Heart left ventricle (tissue), 16 donors: ENCODE measurements around the gene PNN. TPM values are rescaled to one million over a fixed set of nuclear protein-coding genes. Genes with fewer than 3 reads are reported as not detected.

Experiments
- ATAC-seq, 4 donors: fragments of 200-7000 bp; cut with Tn5 transposase; one replicate each; pipeline ENCODE4 v1.9.1; 2020 to 2022; ENCODE audit warnings: moderate library complexity in 4 of 4, mild to moderate bottlenecking in 3 of 4, moderate number of reproducible peaks in 1 of 4
- DNase-seq, 5 donors: peaks; one replicate each; pipeline ENCODE4 v3.0.0-alpha.2; 2020
- H3K27ac ChIP-seq, 12 donors: fragments of 200-600 bp; sonication (generic) in 4 of 12; one replicate each; pipeline versions ENCODE4 v1.5.0 to v1.8.0; 2016 to 2022; ENCODE audit warnings: mild to moderate bottlenecking in 2 of 12
- H3K27me3 ChIP-seq, 9 donors: fragments of 200-600 bp; sonication (generic) in 2 of 9; one replicate each; pipeline versions ENCODE4 v1.5.1 to v1.8.0; 2016 to 2022; ENCODE audit warnings: mild to moderate bottlenecking in 3 of 9
- H3K36me3 ChIP-seq, 9 donors: fragments of 200-600 bp; sonication (generic) in 2 of 9; one replicate each; pipeline versions ENCODE4 v1.5.0 to v1.8.0; 2018 to 2022; ENCODE audit warnings: mild to moderate bottlenecking in 2 of 9
- H3K4me1 ChIP-seq, 12 donors: fragments of 200-600 bp; sonication (generic) in 4 of 12; one replicate each; pipeline versions ENCODE4 v1.5.0 to v1.8.0; 2016 to 2022; ENCODE audit warnings: mild to moderate bottlenecking in 3 of 12
- H3K4me3 ChIP-seq, 12 donors: fragments of 200-600 bp; sonication (generic) in 4 of 12; one replicate each; pipeline versions ENCODE4 v1.5.0 to v1.8.0; 2017 to 2022; ENCODE audit warnings: mild to moderate bottlenecking in 9 of 12, moderate library complexity in 4 of 12
- H3K9me3 ChIP-seq, 12 donors: fragments of 200-600 bp; sonication (generic) in 4 of 12; one replicate each; pipeline versions ENCODE4 v1.5.0 to v1.8.0; 2016 to 2022; ENCODE audit warnings: mild to moderate bottlenecking in 1 of 12
- CTCF ChIP-seq, 12 donors: fragments of 200-600 bp; sonication (generic) in 4 of 12; IDR thresholded peaks; one replicate each; pipeline versions ENCODE4 v1.5.0 to v1.8.0; 2018 to 2022; ENCODE audit warnings: antibody characterized with exemption in 12 of 12, mild to moderate bottlenecking in 5 of 12
- POLR2A ChIP-seq, 2 donors: fragments of 450-650 bp; IDR thresholded peaks; one replicate each; pipeline ENCODE4 v1.6.1; 2017; ENCODE audit warnings: antibody characterized with exemption in 2 of 2, mild to moderate bottlenecking in 2 of 2, moderate library complexity in 2 of 2
- whole genome bisulfite sequencing, 4 donors: extraction: QIAGEN DNeasy Blood & Tissue Kit in 2 of 4; methylation state at CpG; one replicate each; pipeline versions ENCODE4 v1.1.5 to v1.1.7; 2013 to 2018; 5-methylcytosine and 5-hydroxymethylcytosine counted together
- intact Hi-C, 10 donors: fragments of 100-400 bp; cut with DNase I; formaldehyde crosslinking; loops; one replicate each; pipeline versions ENCODE4 v1.11.1 to v1.14.2; 2022
- polyA plus RNA-seq, 2 donors: library from polyadenylated mRNA; stranded (reverse); fragments of 200-250 nt; gene quantifications; one replicate each; pipeline ENCODE4 v1.2.3, GENCODE V29; 2013
- total RNA-seq, 9 donors: library from RNA; depleted of rRNA in 2 of 9; stranded (reverse); fragments of >200 nt in 2 of 9; fragmentation: NEBNext Ultra II Directional in 3 of 9; extraction: Animal tissue kit (Norgen Biotek cat#: 25700) in 3 of 9; gene quantifications; one replicate each; pipeline versions ENCODE4 v1.1.0 to v1.2.4, GENCODE V29; 2016 to 2023
- donor health status: ischemic (EF 13 %, LVEDD 7.1; RV severe dilation, severe dysfunction).
- donor health status: healthy with polysubstance abuse.
- donor health status: DM: no; HTN: yes; CAD: no.
- donor health status: DM: no; HTN: no; CAD: no.
- donor health status: ischemic (EF 25% LVEDD 6.9; RV normal size, moderate dysfunction).
- donor health status: ischemic (EF 25% LVEDD 5.7; RV mildly dilated, moderate dysfunction).
- donor health status: healthy.
- donor health status: DM: yes; HTN: yes; CAD: no.
- donor health status: ischemic (EF 35%, LVEDD 5.7; RV mildly dilated, moderate dysfunction).
- donor health status: nonischemic (EF 11% LVEDD 7.7; RV severe dilation, severe dysfunction).
- donor health status: DM: yes; HTN: yes; CAD: no.
- donor health status: PGD.
- donor health status: ischemic (EF 29% LVEDD 5.4; RV normal size, mild dysfunction).
- donor health status: nonischemic (EF 23%, LVEDD 6.1; RV moderate dilation, normal function).

Gene PNN
- total and polyA plus RNA-seq, 11 donors: 6.9 to 26.7 (median 21.5) TPM

- Histone ChIP-seq H3K4me1 (peaks cover 0 to 45% (median 19%) of the 10 kb centered on the region in 12 donors), H3K36me3 (peaks cover 2 to 61% (median 59%) of the 10 kb centered on the region in 9 donors), H3K27ac (no peak overlapping the region), H3K4me3 (no peak overlapping the region), H3K9me3 (no peaks in the 10 kb centered on the region), H3K27me3 (no peaks in the 10 kb centered on the region)
- no peak for ATAC-seq
- no peak for TF ChIP-seq POLR2A (IDR thresholded peaks at IDR 0.05)
- TF ChIP-seq CTCF (IDR thresholded peaks at IDR 0.05): no peak
- intact Hi-C loops: loop anchor here in 5 of 10 donors (5.0 to 10.0 kb wide), 5 partner anchors 72 to 258 kb away; partner anchors contain the start of genes FBXO33 (in 3 of the 5) and SEC23A (in 3 of the 5)
- WGBS, 4 donors: 91 to 94% (median 93%) methylated on average over 9 of the region's 9 CpGs
- DNase-seq: no peak
These were observed 2.1 kb downstream of the PNN start for GRCh38 chr14:39177168-39177545.

- 97% methylated on average over 6 of the region's 6 CpGs for WGBS, 4 donors
- no peak for ATAC-seq
These were observed 4.0 kb downstream of the PNN start for GRCh38 chr14:39179042-39179441.

GRCh38 chr14:39180553-39180952, 5.5 kb downstream of the PNN start:
- Histone ChIP-seq H3K4me3 (no peak overlapping the region), H3K4me1 (peaks cover 0 to 48% (median 18%) of the 10 kb centered on the region in 12 donors), H3K27me3 (no peaks in the 10 kb centered on the region), H3K9me3 (no peaks in the 10 kb centered on the region), H3K27ac (no peak overlapping the region), H3K36me3 (peaks cover 2 to 94% (median 89%) of the 10 kb centered on the region in 9 donors)
- intact Hi-C loops: loop anchor here in 1 of 10 donors (10.0 kb wide), 1 partner anchor 74 kb away; no protein-coding TSS in a partner anchor
- TF ChIP-seq CTCF (IDR thresholded peaks at IDR 0.05): no peak
- TF ChIP-seq POLR2A (IDR thresholded peaks at IDR 0.05): no peak
- DNase-seq (no peak), ATAC-seq (no peak)
- WGBS, 4 donors: 80 to 83% (median 82%) methylated on average over 5 of the region's 5 CpGs

More at GRCh38 chr14:39179042-39179441, 4.0 kb downstream of the PNN start:
- Histone ChIP-seq H3K27me3 (no peaks in the 10 kb centered on the region), H3K36me3 (peaks cover 2 to 80% (median 78%) of the 10 kb centered on the region in 9 donors), H3K27ac (no peak overlapping the region), H3K4me1 (peaks cover 0 to 52% (median 19%) of the 10 kb centered on the region in 12 donors), H3K4me3 (no peak overlapping the region), H3K9me3 (no peaks in the 10 kb centered on the region)
- no peak for TF ChIP-seq CTCF (IDR thresholded peaks at IDR 0.05)
- TF ChIP-seq POLR2A (IDR thresholded peaks at IDR 0.05): no peak
- intact Hi-C loops: loop anchor here in 5 of 10 donors (5.0 to 10.0 kb wide), 5 partner anchors 74 to 256 kb away; partner anchors contain the start of genes FBXO33 (in 3 of the 5) and SEC23A (in 3 of the 5)
- DNase-seq: no peak

- DNase-seq (no peak), ATAC-seq (no peak)
- TF ChIP-seq POLR2A (IDR thresholded peaks at IDR 0.05): no peak
- no peak for TF ChIP-seq CTCF (IDR thresholded peaks at IDR 0.05)
- Histone ChIP-seq H3K27me3 (no peaks in the 10 kb centered on the region), H3K36me3 (peaks cover 2 to 97% (median 93%) of the 10 kb centered on the region in 9 donors), H3K27ac (peak overlapping the region in 1 of 12 donors; percentile 9), H3K9me3 (no peaks in the 10 kb centered on the region), H3K4me3 (no peak overlapping the region), H3K4me1 (peaks cover 0 to 44% (median 13%) of the 10 kb centered on the region in 12 donors)
- intact Hi-C loops: loop anchor here in 1 of 10 donors (10.0 kb wide), 1 partner anchor 74 kb away; no protein-coding TSS in a partner anchor
- WGBS, 4 donors: 93 to 96% (median 94%) methylated on average over 7 of the region's 7 CpGs
These were observed 6.1 kb downstream of the PNN start for GRCh38 chr14:39181026-39181692.
